Kidney epithelial cell (primary cell): Measurements from ENCODE around the gene ATP11C. TPM values are rescaled to one million over a fixed set of nuclear protein-coding genes. Genes with fewer than 3 reads are reported as not detected.

ENCODE experiments used
- DNase-seq: peaks from one replicate; pipeline ENCODE4 v3.0.0-alpha.2; 2010; ENCODE audit warnings: low read depth
- H3K27me3 ChIP-seq: 2 replicates; pipeline ENCODE4 v1.6.0; 2011; ENCODE audit warnings: low read length; ENCODE audit not compliant: control insufficient read depth, insufficient read depth
- H3K36me3 ChIP-seq: 2 replicates; pipeline ENCODE4 v1.5.1; 2011; ENCODE audit warnings: low read length; ENCODE audit not compliant: control insufficient read depth, insufficient read depth
- H3K4me3 ChIP-seq: 2 replicates; pipeline ENCODE4 v1.5.1; 2011; ENCODE audit warnings: low read depth, mild to moderate bottlenecking, control low read depth, low read length
- total RNA-seq: library from RNA; depleted of rRNA; stranded (reverse); fragments of >200 nt; gene quantifications from 2 replicates; pipeline ENCODE4 v1.2.3, GENCODE V29; 2015
- TF ChIP-seq, protein P1 (sequence below): IDR thresholded peaks from 2 replicates; pipeline ENCODE4 v1.5.1; 2011; ENCODE audit warnings: mild to moderate bottlenecking, moderate library complexity, low read length, control low read depth, inconsistent platforms; ENCODE audit not compliant: insufficient read depth, poor library complexity, severe bottlenecking

ATP11C gene
- total RNA-seq, 1 donor from 2014 or later: 32.4 TPM

DNA sequence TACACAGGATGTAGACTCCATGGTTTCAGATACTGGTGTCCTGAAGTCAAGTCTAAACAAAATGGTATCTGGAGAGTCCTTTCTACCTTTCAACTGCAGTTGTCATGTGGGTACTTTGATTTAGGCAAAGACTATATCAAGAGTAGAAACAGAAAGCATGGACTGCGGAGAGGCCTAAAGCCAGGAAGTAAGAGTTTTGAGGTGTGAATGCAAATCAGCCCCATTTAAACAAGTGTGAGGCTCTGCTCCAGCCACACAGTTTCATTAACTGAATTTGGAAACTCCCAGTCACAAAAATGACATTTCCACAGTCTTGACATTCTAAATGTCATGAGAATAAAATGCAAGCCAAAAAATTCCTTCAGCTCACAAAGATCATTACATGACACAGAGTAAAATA is 137.7 kb downstream of the ATP11C start:
- TF ChIP-seq, protein P1, sequence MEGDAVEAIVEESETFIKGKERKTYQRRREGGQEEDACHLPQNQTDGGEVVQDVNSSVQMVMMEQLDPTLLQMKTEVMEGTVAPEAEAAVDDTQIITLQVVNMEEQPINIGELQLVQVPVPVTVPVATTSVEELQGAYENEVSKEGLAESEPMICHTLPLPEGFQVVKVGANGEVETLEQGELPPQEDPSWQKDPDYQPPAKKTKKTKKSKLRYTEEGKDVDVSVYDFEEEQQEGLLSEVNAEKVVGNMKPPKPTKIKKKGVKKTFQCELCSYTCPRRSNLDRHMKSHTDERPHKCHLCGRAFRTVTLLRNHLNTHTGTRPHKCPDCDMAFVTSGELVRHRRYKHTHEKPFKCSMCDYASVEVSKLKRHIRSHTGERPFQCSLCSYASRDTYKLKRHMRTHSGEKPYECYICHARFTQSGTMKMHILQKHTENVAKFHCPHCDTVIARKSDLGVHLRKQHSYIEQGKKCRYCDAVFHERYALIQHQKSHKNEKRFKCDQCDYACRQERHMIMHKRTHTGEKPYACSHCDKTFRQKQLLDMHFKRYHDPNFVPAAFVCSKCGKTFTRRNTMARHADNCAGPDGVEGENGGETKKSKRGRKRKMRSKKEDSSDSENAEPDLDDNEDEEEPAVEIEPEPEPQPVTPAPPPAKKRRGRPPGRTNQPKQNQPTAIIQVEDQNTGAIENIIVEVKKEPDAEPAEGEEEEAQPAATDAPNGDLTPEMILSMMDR: no peak
- DNase-seq: no peak
- no peaks in the 10 kb centered on the region for H3K27me3 ChIP-seq

DNA sequence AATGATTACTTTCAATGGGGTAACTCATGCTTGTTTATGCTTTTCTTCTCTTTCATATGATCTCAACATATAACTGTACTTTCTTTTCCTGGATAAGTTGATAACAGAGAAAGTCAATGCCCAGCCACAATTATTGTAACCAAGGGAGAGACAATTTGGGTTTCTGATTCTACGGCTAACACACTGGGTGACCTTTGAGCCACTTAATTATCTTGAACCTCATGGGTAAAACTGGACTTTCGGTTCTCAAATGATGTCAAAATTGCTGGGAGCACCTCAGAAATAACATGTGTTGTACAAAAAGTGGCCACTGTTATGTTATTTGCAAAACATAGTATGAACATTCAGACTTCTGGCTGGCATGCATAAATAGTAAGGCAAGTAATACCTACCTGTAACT is 145.3 kb downstream of the ATP11C start:
- Histone ChIP-seq H3K4me3 (no peak overlapping the region), H3K36me3 (no peaks in the 10 kb centered on the region), H3K27me3 (no peaks in the 10 kb centered on the region)
- no peak for DNase-seq
- TF ChIP-seq, protein P1: no peak

More for the DNA sequence above, 137.7 kb downstream of the ATP11C start:
- H3K36me3 ChIP-seq: no peaks in the 10 kb centered on the region
- H3K4me3 ChIP-seq: no peak overlapping the region

- no peaks in the 10 kb centered on the region for H3K36me3 ChIP-seq
- no peaks in the 10 kb centered on the region for H3K27me3 ChIP-seq
- DNase-seq: no peak
- TF ChIP-seq, protein P1: no peak
- H3K4me3 ChIP-seq: no peak overlapping the region
Measured at GRCh38 chrX:139784807-139785206, 148.0 kb downstream of the ATP11C start.

- no peak for DNase-seq
- Histone ChIP-seq H3K27me3 (no peaks in the 10 kb centered on the region), H3K4me3 (no peak overlapping the region), H3K36me3 (no peaks in the 10 kb centered on the region)
- TF ChIP-seq, protein P1: no peak
Measured at GRCh38 chrX:139783959-139784358, 148.9 kb downstream of the ATP11C start.

DNA sequence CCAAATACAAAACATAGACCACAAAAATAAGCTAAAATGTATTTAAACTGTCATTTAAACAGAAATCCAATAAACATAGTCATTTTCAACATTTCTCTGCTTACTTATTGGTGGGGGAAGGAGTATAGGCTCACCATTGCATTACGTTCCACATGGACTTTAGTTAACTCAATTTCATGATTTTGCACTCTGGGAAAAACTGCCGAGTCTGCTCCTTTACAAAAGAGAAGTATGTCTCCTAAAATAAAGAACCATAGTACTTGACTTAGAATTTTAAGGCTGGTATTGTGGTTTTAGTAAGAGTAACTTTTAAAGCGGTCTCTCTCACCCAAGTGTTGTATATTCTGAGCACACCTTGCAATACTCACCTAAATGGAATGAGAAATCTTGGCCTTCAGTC is 149.8 kb downstream of the ATP11C start:
- DNase-seq: no peak
- no peaks in the 10 kb centered on the region for H3K27me3 ChIP-seq
- TF ChIP-seq, protein P1: no peak
- no peaks in the 10 kb centered on the region for H3K36me3 ChIP-seq
- no peak overlapping the region for H3K4me3 ChIP-seq

- no peak overlapping the region for H3K4me3 ChIP-seq
- H3K36me3 ChIP-seq: no peaks in the 10 kb centered on the region
- no peak for DNase-seq
- TF ChIP-seq, protein P1: no peak
- H3K27me3 ChIP-seq: no peaks in the 10 kb centered on the region
Measured at GRCh38 chrX:139776599-139776998, 156.3 kb downstream of the ATP11C start.
